T-helper 1 cell (primary cell): ENCODE measurements around the gene PLS1.
"Not testable (repeated sequence)": the region's sequence is repeated elsewhere in the genome, so short reads cannot be mapped to it uniquely, and the experiment has no call there.

Source experiments
- DNase-seq, 5 donors: peaks; one replicate each; pipeline ENCODE4 v3.0.0-alpha.2; 2012 to 2020

Gene PLS1

GRCh38 chr3:142597906-142598305 lies 1.7 kb downstream of the PLS1 start:
- DNase-seq, result no peak

GRCh38 chr3:142601713-142602112 lies 5.5 kb downstream of the PLS1 start:
- DNase-seq, result no peak

GRCh38 chr3:142602619-142603385 lies 6.6 kb downstream of the PLS1 start:
- DNase-seq, result no peak

GRCh38 chr3:142603386-142603705 lies 7.2 kb downstream of the PLS1 start:
- DNase-seq, result not testable (repeated sequence)

- DNase-seq, result no peak
Observed at GRCh38 chr3:142604940-142605339, 8.7 kb downstream of the PLS1 start.

- no peak for DNase-seq
Observed at GRCh38 chr3:142608631-142609030, 12.4 kb downstream of the PLS1 start.

- DNase-seq, result no peak
Observed at GRCh38 chr3:142609136-142609535, 12.9 kb downstream of the PLS1 start.

DNA sequence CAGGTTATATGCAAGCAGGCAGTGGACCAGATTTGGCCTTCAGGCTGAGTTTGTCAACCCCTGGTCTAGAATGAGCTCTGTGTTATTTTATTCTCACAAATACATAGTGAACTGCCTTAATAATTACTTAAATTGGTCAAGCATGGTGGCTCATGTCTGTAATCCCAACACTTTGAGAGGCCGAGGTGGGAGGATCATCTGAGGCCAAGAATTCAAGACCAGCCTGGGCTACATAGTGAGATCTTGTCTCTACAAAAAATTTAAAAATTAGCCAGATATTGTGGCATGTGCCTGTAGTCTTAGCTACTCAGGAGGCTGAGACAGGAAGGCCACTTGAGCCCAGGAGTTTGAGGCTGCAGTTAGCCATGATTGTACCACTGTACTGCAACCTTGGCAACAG lies 15.0 kb downstream of the PLS1 start:
- DNase-seq, result no peak

- no peak for DNase-seq
Observed at GRCh38 chr3:142613491-142613890, 17.3 kb downstream of the PLS1 start.

DNA sequence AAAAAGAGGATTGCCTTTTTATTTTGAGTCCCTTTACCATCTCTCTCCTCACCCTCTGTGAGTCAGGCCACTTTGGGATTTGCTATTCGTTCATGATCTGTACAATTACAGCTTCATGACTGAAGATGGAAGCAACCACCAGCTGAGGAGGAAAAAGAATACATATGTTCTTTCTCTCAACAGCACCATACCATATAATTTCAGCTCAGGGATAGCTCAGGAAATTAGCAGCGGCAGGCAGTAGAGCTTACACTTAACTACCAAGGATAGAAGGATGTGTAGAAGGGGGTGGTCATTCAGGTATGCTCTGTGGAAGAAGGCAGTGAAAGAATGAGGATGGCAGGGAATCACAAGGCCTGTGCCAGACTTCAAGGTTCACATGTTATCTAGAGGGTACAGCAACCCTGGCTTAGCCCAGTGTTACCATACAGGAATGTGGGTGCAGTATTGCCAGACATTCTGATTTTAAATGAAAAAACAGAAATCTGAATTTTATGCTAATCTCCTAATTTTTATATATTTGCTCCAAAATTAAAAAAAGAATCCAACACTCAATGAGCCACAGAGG lies 17.9 kb downstream of the PLS1 start:
- DNase-seq, result no peak

DNA sequence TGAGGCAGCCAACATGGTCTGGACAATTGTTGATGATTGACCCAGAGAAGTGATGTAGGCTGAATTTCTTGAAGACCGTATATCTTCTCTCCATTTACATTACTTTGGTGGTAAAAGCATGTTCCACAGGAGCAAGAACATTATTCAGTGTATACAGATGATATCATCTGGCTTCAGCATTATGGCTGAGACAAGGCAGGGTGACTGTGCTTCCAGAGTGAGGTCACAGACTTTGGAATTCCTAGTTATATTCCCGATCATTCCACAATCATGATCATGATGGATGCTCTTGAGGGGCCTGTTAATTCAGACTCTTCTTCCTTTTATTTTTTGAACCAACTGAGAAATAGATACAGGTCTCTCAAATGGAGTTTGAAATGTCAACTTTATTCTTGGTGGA lies 19.0 kb downstream of the PLS1 start:
- no peak for DNase-seq

DNA sequence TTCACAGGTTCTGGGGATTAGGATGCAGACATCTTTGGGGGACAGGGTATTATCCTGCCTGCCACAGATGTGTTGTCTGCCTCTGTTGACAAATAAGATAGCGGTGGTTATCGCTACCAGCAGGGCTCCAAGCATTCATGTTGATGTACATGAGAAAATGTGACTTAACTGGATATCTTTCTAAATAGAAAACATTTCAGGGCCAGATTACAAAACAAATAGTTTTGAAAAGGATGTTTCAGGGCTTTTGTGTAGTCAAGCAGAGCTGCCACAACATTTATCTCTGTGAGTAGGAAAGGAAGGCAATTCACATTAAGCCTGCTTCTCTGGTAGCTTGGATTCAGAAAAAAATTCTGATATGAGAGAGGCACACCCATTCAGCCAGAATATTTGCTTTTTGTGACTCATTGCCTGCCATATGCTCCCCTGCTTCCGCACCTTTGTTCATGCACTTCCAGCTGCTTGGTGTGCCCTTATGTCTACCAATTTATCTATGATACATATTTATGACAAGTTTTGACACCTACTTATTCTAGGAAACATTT lies 22.8 kb downstream of the PLS1 start:
- DNase-seq, result no peak

DNA sequence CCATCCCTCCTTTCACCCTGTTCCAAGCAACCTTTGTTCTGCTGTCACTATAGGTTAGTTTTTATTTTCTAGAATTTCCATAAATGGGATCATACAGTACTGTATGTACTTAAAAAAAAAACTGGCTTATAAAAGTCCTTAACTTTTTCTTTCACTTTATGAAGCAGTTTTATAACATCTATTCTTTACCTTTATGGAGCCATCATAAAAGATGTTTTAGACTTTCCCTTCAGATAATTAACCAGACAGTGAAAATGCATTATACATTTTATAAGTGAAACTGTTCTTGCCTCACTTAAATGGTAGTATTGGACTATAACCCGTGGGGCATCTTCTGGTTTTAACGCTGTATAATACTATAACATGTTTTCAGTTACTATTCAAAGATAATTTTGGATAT lies 26.2 kb downstream of the PLS1 start:
- no peak for DNase-seq

DNA sequence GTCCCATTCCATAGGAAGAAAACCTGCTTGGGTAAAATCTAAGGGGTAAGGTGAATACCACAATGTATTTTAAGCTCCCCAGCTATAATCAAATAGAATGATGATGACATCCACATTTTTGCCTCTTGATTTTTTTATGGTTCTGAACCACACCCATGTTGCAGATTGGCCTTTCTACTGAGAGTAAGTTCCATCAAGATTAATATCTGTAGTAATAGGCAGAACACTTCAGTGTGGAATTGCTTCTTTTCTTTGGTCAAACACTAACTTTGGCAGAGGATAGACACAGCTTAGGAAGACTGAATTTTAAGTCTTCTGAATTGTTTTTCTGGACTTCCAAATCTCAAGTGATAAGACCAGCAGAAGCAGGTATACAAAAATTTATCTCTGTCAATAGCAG lies 27.0 kb downstream of the PLS1 start:
- DNase-seq, result no peak

DNA sequence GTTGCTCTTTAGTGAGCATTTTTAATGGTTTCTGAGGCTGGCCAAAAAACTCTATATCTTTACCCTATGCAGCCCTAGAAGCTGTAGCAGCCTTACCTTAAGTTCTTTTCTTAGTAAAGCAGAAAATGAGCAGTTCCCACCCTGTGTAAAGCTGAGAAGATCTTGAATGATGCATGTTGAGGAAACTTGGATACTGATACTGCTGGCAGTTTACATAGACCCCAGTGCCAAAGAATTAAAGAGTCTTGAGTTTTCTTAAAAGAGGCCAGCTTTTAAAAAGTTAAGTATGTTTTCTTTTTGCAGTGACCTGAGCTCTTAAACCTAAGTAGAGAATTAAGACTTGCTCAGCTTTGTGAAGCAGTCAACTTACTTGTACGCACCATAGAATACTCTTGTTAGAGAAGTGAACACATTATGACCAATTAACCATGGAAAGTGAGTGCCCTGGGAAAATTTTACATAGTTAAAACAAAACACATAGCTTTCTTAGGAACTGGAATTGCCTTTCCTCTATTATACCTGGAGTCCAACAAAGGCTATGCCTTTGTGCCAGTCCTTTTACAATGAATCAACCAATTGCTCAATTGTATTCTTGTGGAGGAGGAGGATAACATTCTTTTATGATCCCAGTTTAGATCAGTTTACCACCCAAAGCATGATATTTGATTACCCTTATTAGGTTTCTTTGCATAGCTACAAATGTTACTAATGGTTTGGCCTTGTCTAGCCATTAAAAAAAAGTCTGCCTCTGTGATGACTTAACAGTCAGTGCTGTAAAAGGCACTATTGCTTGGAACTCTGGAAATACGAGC lies 28.4 kb downstream of the PLS1 start:
- DNase-seq, result no peak

DNA sequence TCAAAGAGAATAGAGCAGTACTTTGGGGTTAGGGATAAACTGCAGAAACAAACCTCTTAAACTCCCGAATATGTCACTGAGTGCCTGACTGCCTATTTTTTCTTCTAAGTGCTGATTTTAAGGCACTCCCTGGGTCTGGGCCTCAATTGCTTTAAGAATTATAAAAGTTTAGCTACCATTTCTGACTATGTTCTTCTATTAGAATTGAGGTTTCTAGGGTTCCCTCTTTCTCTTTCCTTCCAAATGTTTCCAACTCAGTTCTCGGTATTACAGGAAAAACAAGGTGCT lies 28.9 kb downstream of the PLS1 start:
- DNase-seq, result no peak

GRCh38 chr3:142626971-142627370 lies 30.8 kb downstream of the PLS1 start:
- DNase-seq, result no peak

GRCh38 chr3:142628801-142629200 lies 32.6 kb downstream of the PLS1 start:
- peak in 1 of 5 donors; percentile 26 for DNase-seq

DNA sequence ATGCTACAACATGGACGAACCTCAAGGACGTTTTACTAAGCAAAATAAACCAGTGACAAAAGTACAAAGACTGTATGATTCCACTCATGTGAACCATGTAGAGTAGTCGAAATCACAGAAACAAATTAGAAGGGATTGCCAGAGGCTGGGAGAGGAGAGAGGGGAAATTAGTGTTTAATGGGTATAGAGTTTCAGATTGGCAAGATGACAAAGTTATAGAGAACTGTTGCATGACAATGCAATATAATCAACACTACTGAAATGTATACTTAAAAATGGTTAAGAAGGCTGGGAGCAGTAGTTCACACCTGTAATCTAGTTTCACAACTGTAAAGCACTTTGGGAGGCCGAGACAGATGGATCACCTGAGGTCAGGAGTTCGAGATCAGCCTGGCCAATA lies 36.9 kb downstream of the PLS1 start:
- no peak for DNase-seq

- DNase-seq, result no peak
Observed at GRCh38 chr3:142636050-142636449, 39.9 kb downstream of the PLS1 start.

DNA sequence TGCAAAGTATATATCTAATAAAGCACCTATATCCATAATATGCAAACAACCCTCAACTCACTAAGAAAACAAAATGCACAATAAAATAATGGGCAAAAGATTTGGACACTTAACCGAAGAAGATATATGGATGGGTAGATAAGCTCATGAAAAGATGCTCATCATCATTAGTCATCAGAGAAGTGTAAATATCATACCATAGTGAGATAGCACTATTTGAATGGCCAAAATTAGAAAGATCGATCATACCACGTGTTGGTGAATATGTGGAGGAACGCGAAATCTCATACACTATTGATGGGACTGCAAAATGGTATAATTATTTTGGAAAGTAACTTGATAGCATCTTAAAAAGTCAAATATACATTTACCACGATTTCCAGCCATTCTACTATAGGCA lies 40.5 kb downstream of the PLS1 start:
- no peak for DNase-seq

GRCh38 chr3:142638291-142638690 lies 42.1 kb downstream of the PLS1 start:
- no peak for DNase-seq

- DNase-seq, result no peak
Observed at GRCh38 chr3:142641504-142641903, 45.3 kb downstream of the PLS1 start.

GRCh38 chr3:142642956-142643355 lies 46.8 kb downstream of the PLS1 start:
- DNase-seq, result no peak
